ENCODE results near the gene CMSS1. TPM values are rescaled to one million over a fixed set of nuclear protein-coding genes. Genes with fewer than 3 reads are reported as not detected.

Gene CMSS1
- total and polyA plus RNA-seq, 9 donors = 14.5 to 54.0 (median 24.9) TPM

DNA sequence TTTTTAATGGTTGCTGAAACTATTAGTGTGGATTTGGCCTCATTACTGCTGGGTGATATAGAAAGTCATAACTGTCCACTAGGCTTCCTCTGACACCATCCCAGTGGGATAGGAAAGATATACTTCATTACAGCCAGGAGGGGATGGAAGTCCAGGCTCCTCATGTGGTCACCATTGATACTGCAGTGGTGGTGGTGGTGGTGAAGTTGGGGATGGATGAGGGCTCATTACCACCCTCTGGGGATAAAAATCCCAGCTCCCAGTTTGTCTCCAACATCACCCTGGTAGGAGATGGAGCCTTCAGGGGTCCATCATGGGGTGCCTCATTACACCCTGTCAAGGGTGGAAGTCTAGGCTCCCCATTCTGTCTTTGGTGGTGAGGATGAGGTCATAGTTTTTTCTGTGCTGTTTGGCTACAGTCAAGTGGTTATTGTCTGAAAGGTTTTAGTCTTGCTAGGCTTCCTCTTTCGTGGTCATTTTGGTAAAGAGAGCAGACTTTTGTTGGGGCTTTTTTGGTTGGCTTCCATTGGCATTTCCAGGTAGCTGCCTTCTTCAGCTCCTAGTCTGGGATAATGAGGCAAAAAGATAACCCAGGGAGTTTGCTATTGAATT, 326.7 kb downstream of the CMSS1 start:
- intact Hi-C loops (cut with DNase I) = no loop called here
- Histone ChIP-seq H3K4me3 (no peak overlapping the region), H3K9me3 (no peaks in the 10 kb centered on the region), H3K36me3 (no peaks in the 10 kb centered on the region), H3K27ac (no peak overlapping the region), H3K27me3 (no peaks in the 10 kb centered on the region), H3K4me1 (ENCODE audit: insufficient read depth) (no peaks in the 10 kb centered on the region)
- TF ChIP-seq POLR2A (IDR thresholded peaks at IDR 0.05) (no peak), EP300 (IDR thresholded peaks at IDR 0.05) (no peak)
- TF ChIP-seq, protein P1, sequence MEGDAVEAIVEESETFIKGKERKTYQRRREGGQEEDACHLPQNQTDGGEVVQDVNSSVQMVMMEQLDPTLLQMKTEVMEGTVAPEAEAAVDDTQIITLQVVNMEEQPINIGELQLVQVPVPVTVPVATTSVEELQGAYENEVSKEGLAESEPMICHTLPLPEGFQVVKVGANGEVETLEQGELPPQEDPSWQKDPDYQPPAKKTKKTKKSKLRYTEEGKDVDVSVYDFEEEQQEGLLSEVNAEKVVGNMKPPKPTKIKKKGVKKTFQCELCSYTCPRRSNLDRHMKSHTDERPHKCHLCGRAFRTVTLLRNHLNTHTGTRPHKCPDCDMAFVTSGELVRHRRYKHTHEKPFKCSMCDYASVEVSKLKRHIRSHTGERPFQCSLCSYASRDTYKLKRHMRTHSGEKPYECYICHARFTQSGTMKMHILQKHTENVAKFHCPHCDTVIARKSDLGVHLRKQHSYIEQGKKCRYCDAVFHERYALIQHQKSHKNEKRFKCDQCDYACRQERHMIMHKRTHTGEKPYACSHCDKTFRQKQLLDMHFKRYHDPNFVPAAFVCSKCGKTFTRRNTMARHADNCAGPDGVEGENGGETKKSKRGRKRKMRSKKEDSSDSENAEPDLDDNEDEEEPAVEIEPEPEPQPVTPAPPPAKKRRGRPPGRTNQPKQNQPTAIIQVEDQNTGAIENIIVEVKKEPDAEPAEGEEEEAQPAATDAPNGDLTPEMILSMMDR (IDR thresholded peaks at IDR 0.05) = no peak
- 95 to 96% (median 95%) methylated on average over 1 of the region's 1 CpG for WGBS, 3 donors
- DNase-seq = no peak

DNA sequence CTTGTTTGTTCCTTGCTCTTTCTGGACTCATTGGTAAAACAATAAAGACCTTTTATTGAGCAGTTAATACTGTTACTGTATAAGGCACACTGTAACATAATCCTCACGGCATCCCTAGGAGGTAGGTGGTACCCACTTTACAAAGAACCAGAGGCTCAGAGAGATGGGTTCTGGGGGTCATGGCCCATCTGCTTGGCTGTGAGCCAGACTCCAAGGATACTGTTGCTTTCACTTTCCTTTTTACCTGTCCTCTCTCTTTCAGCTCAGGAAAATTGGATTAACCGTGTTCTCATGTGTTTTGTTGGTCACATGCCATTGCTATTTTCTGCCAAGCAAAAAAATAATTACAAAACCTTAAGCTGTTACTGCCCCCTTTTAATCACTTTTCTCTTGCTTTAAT, 331.5 kb downstream of the CMSS1 start:
- 69 to 85% (median 77%) methylated on average over 2 of the region's 2 CpGs for WGBS, 3 donors
- TF ChIP-seq, protein P1 (IDR thresholded peaks at IDR 0.05) = no peak
- no peak for TF ChIP-seq EP300 (IDR thresholded peaks at IDR 0.05)
- no peak for DNase-seq
- H3K4me3 ChIP-seq = no peak overlapping the region
- H3K4me1 ChIP-seq (ENCODE audit: insufficient read depth) = peaks cover 6% of the 10 kb centered on the region
- intact Hi-C loops (cut with DNase I) = no loop called here
- no peaks in the 10 kb centered on the region for H3K9me3 ChIP-seq
- no peak overlapping the region for H3K27ac ChIP-seq
- H3K36me3 ChIP-seq = no peaks in the 10 kb centered on the region
- H3K27me3 ChIP-seq = no peaks in the 10 kb centered on the region

DNA sequence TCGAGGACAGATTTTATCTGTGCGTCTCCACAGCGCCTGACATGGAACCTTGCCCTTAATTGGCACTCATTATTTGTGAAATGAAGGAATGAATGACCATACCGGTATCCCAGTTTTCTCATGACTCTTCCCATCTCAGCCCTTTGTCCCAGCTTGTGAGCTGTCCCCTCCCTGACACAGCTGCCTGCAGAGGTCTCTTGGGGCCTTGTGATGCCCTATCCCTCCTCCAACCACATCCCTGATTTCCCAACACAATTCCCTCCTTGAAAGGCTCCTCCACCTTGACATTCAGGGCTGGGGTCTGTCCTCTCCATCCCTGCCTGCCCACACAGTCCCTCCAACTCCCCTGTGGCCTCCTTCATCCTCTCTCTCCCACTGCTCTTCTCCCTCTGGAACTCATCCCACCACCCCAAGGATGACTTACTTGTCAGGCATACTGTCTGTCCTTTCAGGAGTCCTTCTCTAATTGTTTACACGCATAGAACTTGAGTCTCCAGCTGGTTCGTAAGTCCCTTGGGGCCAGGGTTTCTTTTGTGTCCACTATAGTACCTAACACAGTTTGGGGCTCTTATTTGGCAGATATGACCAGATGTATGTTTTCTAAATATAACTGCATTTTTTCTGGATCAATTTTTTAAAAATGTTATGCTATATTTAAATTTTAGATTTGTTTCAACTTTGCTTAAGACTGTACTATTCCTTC, 332.2 kb downstream of the CMSS1 start:
- peaks cover 6% of the 10 kb centered on the region for H3K4me1 ChIP-seq (ENCODE audit: insufficient read depth)
- no peaks in the 10 kb centered on the region for H3K9me3 ChIP-seq
- TF ChIP-seq, protein P1 (IDR thresholded peaks at IDR 0.05) = no peak
- TF ChIP-seq POLR2A (IDR thresholded peaks at IDR 0.05) (no peak), EP300 (IDR thresholded peaks at IDR 0.05) (no peak)
- DNase-seq = no peak
- no peak overlapping the region for H3K4me3 ChIP-seq
- H3K27me3 ChIP-seq = no peaks in the 10 kb centered on the region
- H3K36me3 ChIP-seq = no peaks in the 10 kb centered on the region
- 94 to 95% (median 95%) methylated on average over 6 of the region's 6 CpGs for WGBS, 3 donors
- H3K27ac ChIP-seq = no peak overlapping the region
- intact Hi-C loops (cut with DNase I) = no loop called here

DNA sequence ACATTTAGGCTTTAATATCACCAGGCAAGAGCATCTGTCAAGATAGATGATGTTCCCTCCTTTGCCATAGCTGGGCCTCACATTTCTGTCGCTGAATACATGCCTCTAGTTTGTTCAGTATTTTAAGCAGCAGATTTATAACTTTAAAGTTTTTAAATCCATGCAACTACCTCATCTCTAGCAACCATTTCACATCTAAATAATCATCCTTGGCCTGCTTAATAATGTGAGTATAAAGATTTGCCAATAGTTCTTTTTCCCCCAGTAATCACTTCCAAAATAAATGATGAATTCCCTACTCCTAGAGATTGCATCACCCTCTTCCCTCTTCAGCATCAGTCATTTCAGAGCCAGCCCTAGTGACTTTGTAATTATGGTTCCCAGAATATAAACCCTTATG, 332.8 kb downstream of the CMSS1 start:
- no peak overlapping the region for H3K4me3 ChIP-seq
- TF ChIP-seq POLR2A (IDR thresholded peaks at IDR 0.05) = no peak
- TF ChIP-seq, protein P1 (IDR thresholded peaks at IDR 0.05) = no peak
- no peak for TF ChIP-seq EP300 (IDR thresholded peaks at IDR 0.05)
- intact Hi-C loops (cut with DNase I) = no loop called here
- peak overlapping the region in 1 of 2 donors; percentile 64 for H3K27ac ChIP-seq
- H3K27me3 ChIP-seq = no peaks in the 10 kb centered on the region
- peaks cover 6% of the 10 kb centered on the region for H3K4me1 ChIP-seq (ENCODE audit: insufficient read depth)
- no peaks in the 10 kb centered on the region for H3K9me3 ChIP-seq
- 73 to 80% (median 79%) methylated on average over 1 of the region's 1 CpG for WGBS, 3 donors
- no peaks in the 10 kb centered on the region for H3K36me3 ChIP-seq
- DNase-seq = no peak
